Heart left ventricle (tissue), 16 donors: ENCODE results near the gene SLC17A5. TPM values are rescaled to one million over a fixed set of nuclear protein-coding genes. Genes with fewer than 3 reads are reported as not detected.

Experiments used
- ATAC-seq, 4 donors: fragments of 200-7000 bp; cut with Tn5 transposase; one replicate each; pipeline ENCODE4 v1.9.1; 2020 to 2022; ENCODE audit warnings: moderate library complexity in 4 of 4, mild to moderate bottlenecking in 3 of 4, moderate number of reproducible peaks in 1 of 4
- DNase-seq, 5 donors: peaks; one replicate each; pipeline ENCODE4 v3.0.0-alpha.2; 2020
- H3K27ac ChIP-seq, 12 donors: fragments of 200-600 bp; sonication (generic) in 4 of 12; one replicate each; pipeline versions ENCODE4 v1.5.0 to v1.8.0; 2016 to 2022; ENCODE audit warnings: mild to moderate bottlenecking in 2 of 12
- H3K27me3 ChIP-seq, 9 donors: fragments of 200-600 bp; sonication (generic) in 2 of 9; one replicate each; pipeline versions ENCODE4 v1.5.1 to v1.8.0; 2016 to 2022; ENCODE audit warnings: mild to moderate bottlenecking in 3 of 9
- H3K36me3 ChIP-seq, 9 donors: fragments of 200-600 bp; sonication (generic) in 2 of 9; one replicate each; pipeline versions ENCODE4 v1.5.0 to v1.8.0; 2018 to 2022; ENCODE audit warnings: mild to moderate bottlenecking in 2 of 9
- H3K4me1 ChIP-seq, 12 donors: fragments of 200-600 bp; sonication (generic) in 4 of 12; one replicate each; pipeline versions ENCODE4 v1.5.0 to v1.8.0; 2016 to 2022; ENCODE audit warnings: mild to moderate bottlenecking in 3 of 12
- H3K4me3 ChIP-seq, 12 donors: fragments of 200-600 bp; sonication (generic) in 4 of 12; one replicate each; pipeline versions ENCODE4 v1.5.0 to v1.8.0; 2017 to 2022; ENCODE audit warnings: mild to moderate bottlenecking in 9 of 12, moderate library complexity in 4 of 12
- H3K9me3 ChIP-seq, 12 donors: fragments of 200-600 bp; sonication (generic) in 4 of 12; one replicate each; pipeline versions ENCODE4 v1.5.0 to v1.8.0; 2016 to 2022; ENCODE audit warnings: mild to moderate bottlenecking in 1 of 12
- CTCF ChIP-seq, 12 donors: fragments of 200-600 bp; sonication (generic) in 4 of 12; IDR thresholded peaks; one replicate each; pipeline versions ENCODE4 v1.5.0 to v1.8.0; 2018 to 2022; ENCODE audit warnings: antibody characterized with exemption in 12 of 12, mild to moderate bottlenecking in 5 of 12
- POLR2A ChIP-seq, 2 donors: fragments of 450-650 bp; IDR thresholded peaks; one replicate each; pipeline ENCODE4 v1.6.1; 2017; ENCODE audit warnings: antibody characterized with exemption in 2 of 2, mild to moderate bottlenecking in 2 of 2, moderate library complexity in 2 of 2
- WGBS, 4 donors: extraction: QIAGEN DNeasy Blood & Tissue Kit in 2 of 4; methylation state at CpG; one replicate each; pipeline versions ENCODE4 v1.1.5 to v1.1.7; 2013 to 2018; 5-methylcytosine and 5-hydroxymethylcytosine counted together
- intact Hi-C, 10 donors: fragments of 100-400 bp; cut with DNase I; formaldehyde crosslinking; loops; one replicate each; pipeline versions ENCODE4 v1.11.1 to v1.14.2; 2022
- polyA plus RNA-seq, 2 donors: library from polyadenylated mRNA; stranded (reverse); fragments of 200-250 nt; gene quantifications; one replicate each; pipeline ENCODE4 v1.2.3, GENCODE V29; 2013
- total RNA-seq, 9 donors: library from RNA; depleted of rRNA in 2 of 9; stranded (reverse); fragments of >200 nt in 2 of 9; fragmentation: NEBNext Ultra II Directional in 3 of 9; extraction: Animal tissue kit (Norgen Biotek cat#: 25700) in 3 of 9; gene quantifications; one replicate each; pipeline versions ENCODE4 v1.1.0 to v1.2.4, GENCODE V29; 2016 to 2023
- donor health status: ischemic (EF 13 %, LVEDD 7.1; RV severe dilation, severe dysfunction).
- donor health status: healthy with polysubstance abuse.
- donor health status: DM: no; HTN: yes; CAD: no.
- donor health status: DM: no; HTN: no; CAD: no.
- donor health status: ischemic (EF 25% LVEDD 6.9; RV normal size, moderate dysfunction).
- donor health status: ischemic (EF 25% LVEDD 5.7; RV mildly dilated, moderate dysfunction).
- donor health status: healthy.
- donor health status: DM: yes; HTN: yes; CAD: no.
- donor health status: ischemic (EF 35%, LVEDD 5.7; RV mildly dilated, moderate dysfunction).
- donor health status: nonischemic (EF 11% LVEDD 7.7; RV severe dilation, severe dysfunction).
- donor health status: DM: yes; HTN: yes; CAD: no.
- donor health status: PGD.
- donor health status: ischemic (EF 29% LVEDD 5.4; RV normal size, mild dysfunction).
- donor health status: nonischemic (EF 23%, LVEDD 6.1; RV moderate dilation, normal function).

SLC17A5 gene
- total and polyA plus RNA-seq, 11 donors = 2.1 to 10.6 (median 7.5) TPM

DNA sequence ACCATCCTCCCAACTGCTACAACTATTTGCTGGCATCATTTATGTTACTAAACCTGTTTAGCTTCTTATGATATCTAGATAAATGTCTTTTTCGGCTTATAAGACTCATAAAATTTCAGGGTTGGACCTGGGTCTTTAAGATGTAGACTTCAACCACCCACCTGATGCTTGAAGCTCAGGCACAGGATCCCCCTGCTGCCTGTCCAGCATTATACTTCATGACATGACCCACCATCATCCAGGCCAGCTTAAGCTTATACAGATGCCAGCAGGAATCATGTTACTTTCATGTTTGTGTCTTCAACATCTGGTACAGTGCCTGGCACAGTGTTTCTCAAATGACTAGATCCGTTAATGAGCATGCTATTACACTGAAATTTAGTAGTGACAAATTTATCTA, 47.4 kb downstream of the SLC17A5 start:
- H3K27me3 ChIP-seq = no peaks in the 10 kb centered on the region
- H3K9me3 ChIP-seq = no peaks in the 10 kb centered on the region
- peaks cover 0 to 5% (median 0%) of the 10 kb centered on the region in 12 donors for H3K4me1 ChIP-seq
- TF ChIP-seq CTCF (IDR thresholded peaks at IDR 0.05) (no peak), POLR2A (IDR thresholded peaks at IDR 0.05) (no peak)
- H3K27ac ChIP-seq = no peak overlapping the region
- whole genome bisulfite sequencing, 4 donors = 94 to 97% (median 95%) methylated on average over 2 of the region's 2 CpGs
- H3K36me3 ChIP-seq = peaks cover 0 to 82% (median 61%) of the 10 kb centered on the region in 9 donors
- intact Hi-C loops = no loop called here
- H3K4me3 ChIP-seq = no peak overlapping the region
- DNase-seq (no peak), ATAC-seq (no peak)

GRCh38 chr6:73604461-73604860, 49.3 kb downstream of the SLC17A5 start:
- intact Hi-C loops = loop anchor here in 2 of 10 donors (1.0 kb wide), 1 partner anchor 33 kb away; no protein-coding TSS in a partner anchor
- TF ChIP-seq POLR2A (IDR thresholded peaks at IDR 0.05) = no peak
- no peak for TF ChIP-seq CTCF (IDR thresholded peaks at IDR 0.05)
- Histone ChIP-seq H3K4me1 (peaks cover 0 to 4% (median 0%) of the 10 kb centered on the region in 12 donors), H3K27ac (no peak overlapping the region), H3K27me3 (no peaks in the 10 kb centered on the region), H3K4me3 (no peak overlapping the region), H3K36me3 (peaks cover 0 to 79% (median 59%) of the 10 kb centered on the region in 9 donors), H3K9me3 (no peaks in the 10 kb centered on the region)
- 92 to 96% (median 94%) methylated on average over 5 of the region's 5 CpGs for WGBS, 4 donors
- DNase-seq (no peak), ATAC-seq (no peak)

- Histone ChIP-seq H3K4me3 (no peak overlapping the region), H3K36me3 (peaks cover 0 to 78% (median 57%) of the 10 kb centered on the region in 9 donors), H3K9me3 (no peaks in the 10 kb centered on the region), H3K27ac (no peak overlapping the region), H3K4me1 (peaks cover 0 to 4% (median 0%) of the 10 kb centered on the region in 12 donors), H3K27me3 (no peaks in the 10 kb centered on the region)
- WGBS, 4 donors = 31 to 58% (median 54%) methylated on average over 1 of the region's 1 CpG
- DNase-seq = no peak
- peak; percentile 42 to 89 (median 58) for ATAC-seq
- TF ChIP-seq CTCF (IDR thresholded peaks at IDR 0.05) (no peak), POLR2A (IDR thresholded peaks at IDR 0.05) (no peak)
- intact Hi-C loops = loop anchor here in 2 of 10 donors (1.0 kb wide), 1 partner anchor 33 kb away; no protein-coding TSS in a partner anchor
Observed at GRCh38 chr6:73604020-73604419, 49.8 kb downstream of the SLC17A5 start.

- peaks cover 0 to under 1% (median 0%) of the 10 kb centered on the region in 12 donors for H3K9me3 ChIP-seq
- no peaks in the 10 kb centered on the region for H3K27me3 ChIP-seq
- H3K36me3 ChIP-seq = no peaks in the 10 kb centered on the region
- ATAC-seq (peak in 3 of 4 donors; percentile 37 to 66 (median 39)), DNase-seq (no peak)
- intact Hi-C loops = loop anchor here in 3 of 10 donors (2.0 to 10.0 kb wide), 3 partner anchors 62 to 66 kb away; partner anchors contain the start of gene EEF1A1 (in 3 of the 3)
- H3K27ac ChIP-seq = peak overlapping the region; percentile 55 to 96 (median 83)
- H3K4me1 ChIP-seq = peaks cover 0 to 28% (median 12%) of the 10 kb centered on the region in 12 donors
- 31 to 41% (median 40%) methylated on average over 6 of the region's 6 CpGs for WGBS, 4 donors
- TF ChIP-seq POLR2A (IDR thresholded peaks at IDR 0.05) = no peak
- no peak for TF ChIP-seq CTCF (IDR thresholded peaks at IDR 0.05)
- peak overlapping the region in 8 of 12 donors; percentile 0 to 43 (median 28) for H3K4me3 ChIP-seq
Observed at GRCh38 chr6:73586416-73586974, 67.3 kb downstream of the SLC17A5 start.
